Measurements from ENCODE around the gene CLK4.

DNA sequence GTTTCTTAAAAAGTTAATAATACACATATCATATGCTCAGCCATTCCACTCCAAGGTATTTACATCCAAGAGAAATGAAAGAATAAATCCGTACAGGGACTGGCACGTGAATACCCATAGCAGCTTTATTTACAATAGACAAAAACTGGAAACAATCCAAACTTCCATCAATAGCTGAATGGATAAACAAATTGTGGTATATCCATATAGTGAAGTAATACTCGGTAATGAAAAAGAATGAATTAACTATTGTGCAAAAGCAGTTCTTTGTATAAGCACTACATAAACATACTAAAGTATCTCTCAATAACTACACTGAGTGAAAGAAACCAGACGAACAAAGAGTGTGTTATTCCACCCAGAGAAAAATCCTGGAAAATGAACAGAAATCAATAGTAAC, 54.2 kb downstream of the CLK4 start:
- TF ChIP-seq, protein P1, sequence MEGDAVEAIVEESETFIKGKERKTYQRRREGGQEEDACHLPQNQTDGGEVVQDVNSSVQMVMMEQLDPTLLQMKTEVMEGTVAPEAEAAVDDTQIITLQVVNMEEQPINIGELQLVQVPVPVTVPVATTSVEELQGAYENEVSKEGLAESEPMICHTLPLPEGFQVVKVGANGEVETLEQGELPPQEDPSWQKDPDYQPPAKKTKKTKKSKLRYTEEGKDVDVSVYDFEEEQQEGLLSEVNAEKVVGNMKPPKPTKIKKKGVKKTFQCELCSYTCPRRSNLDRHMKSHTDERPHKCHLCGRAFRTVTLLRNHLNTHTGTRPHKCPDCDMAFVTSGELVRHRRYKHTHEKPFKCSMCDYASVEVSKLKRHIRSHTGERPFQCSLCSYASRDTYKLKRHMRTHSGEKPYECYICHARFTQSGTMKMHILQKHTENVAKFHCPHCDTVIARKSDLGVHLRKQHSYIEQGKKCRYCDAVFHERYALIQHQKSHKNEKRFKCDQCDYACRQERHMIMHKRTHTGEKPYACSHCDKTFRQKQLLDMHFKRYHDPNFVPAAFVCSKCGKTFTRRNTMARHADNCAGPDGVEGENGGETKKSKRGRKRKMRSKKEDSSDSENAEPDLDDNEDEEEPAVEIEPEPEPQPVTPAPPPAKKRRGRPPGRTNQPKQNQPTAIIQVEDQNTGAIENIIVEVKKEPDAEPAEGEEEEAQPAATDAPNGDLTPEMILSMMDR (IDR thresholded peaks at IDR 0.05) = no peak
- no peak for TF ChIP-seq EP300 (IDR thresholded peaks at IDR 0.05)
